MM.1S (cell line): ENCODE measurements around the gene REC8.

ENCODE experiments used
- DNase-seq: peaks from one replicate; pipeline ENCODE4 v3.0.0-alpha.2; 2015
- H2AFZ ChIP-seq: fragments of 300-600 bp; sonication (generic); 2 replicates; pipeline ENCODE4 v1.6.0; 2016; ENCODE audit warnings: antibody characterized with exemption, low read length
- H3F3A ChIP-seq: fragments of 300-600 bp; sonication (generic); 2 replicates; pipeline ENCODE4 v1.6.1; 2016; ENCODE audit warnings: mild to moderate bottlenecking, antibody characterized with exemption, low read length, moderate library complexity, mixed read lengths; ENCODE audit not compliant: insufficient read depth
- H3K27ac ChIP-seq: fragments of 300-600 bp; sonication (generic); 2 replicates; pipeline ENCODE4 v1.5.1; 2016; ENCODE audit warnings: mild to moderate bottlenecking, low read length
- H3K27me3 ChIP-seq: fragments of 300-600 bp; sonication (generic); replicated peaks from 2 replicates; pipeline ENCODE4 v1.6.0; 2016; ENCODE audit warnings: low read length; ENCODE audit not compliant: insufficient read depth
- H3K36me3 ChIP-seq: fragments of 300-600 bp; sonication (generic); replicated peaks from 2 replicates; pipeline ENCODE4 v1.6.1; 2016; ENCODE audit warnings: mild to moderate bottlenecking, low read length, mixed read lengths; ENCODE audit not compliant: insufficient read depth
- H3K4me1 ChIP-seq: fragments of 300-600 bp; sonication (generic); 2 replicates; pipeline ENCODE4 v1.6.1; 2016; ENCODE audit warnings: low read length, mixed read lengths
- H3K4me2 ChIP-seq: fragments of 300-600 bp; sonication (generic); 2 replicates; pipeline ENCODE4 v1.6.0; 2016; ENCODE audit warnings: low read depth, low read length
- H3K4me3 ChIP-seq: fragments of 300-600 bp; sonication (generic); 2 replicates; pipeline ENCODE4 v1.5.1; 2016; ENCODE audit warnings: low read length, mixed read lengths
- H3K79me2 ChIP-seq: fragments of 300-600 bp; sonication (generic); 2 replicates; pipeline ENCODE4 v1.6.1; 2016; ENCODE audit warnings: mixed run types, low read length, mixed read lengths
- H3K9ac ChIP-seq: fragments of 300-600 bp; sonication (generic); 2 replicates; pipeline ENCODE4 v1.6.1; 2016; ENCODE audit warnings: low read length, mixed read lengths
- H3K9me2 ChIP-seq: fragments of 300-600 bp; sonication (generic); replicated peaks from 2 replicates; pipeline ENCODE4 v1.6.1; 2016; ENCODE audit warnings: mild to moderate bottlenecking, low read length, mixed read lengths; ENCODE audit not compliant: insufficient read depth
- H3K9me3 ChIP-seq: fragments of 300-600 bp; sonication (generic); replicated peaks from 2 replicates; pipeline ENCODE4 v1.6.1; 2016; ENCODE audit warnings: mild to moderate bottlenecking, low read length, mixed read lengths; ENCODE audit not compliant: insufficient read depth
- H4K20me1 ChIP-seq: fragments of 300-600 bp; sonication (generic); 2 replicates; pipeline ENCODE4 v1.6.1; 2016; ENCODE audit warnings: mild to moderate bottlenecking, low read length, moderate library complexity, mixed read lengths; ENCODE audit not compliant: insufficient read depth
- EZH2 ChIP-seq: fragments of 300-600 bp; sonication (generic); optimal IDR thresholded peaks from 2 replicates; pipeline ENCODE3; 2017; ENCODE audit warnings: low read depth, mild to moderate bottlenecking, antibody characterized with exemption, low read length, mixed read lengths
- EZH2phosphoT487 ChIP-seq: fragments of 300-600 bp; sonication (generic); IDR thresholded peaks from 2 replicates; pipeline ENCODE4 v1.6.1; 2018; ENCODE audit warnings: antibody characterized with exemption, low read length
- TF ChIP-seq, protein P1 (sequence below): fragments of 300-600 bp; sonication (generic); IDR thresholded peaks from 2 replicates; pipeline ENCODE4 v1.5.1; 2016; ENCODE audit warnings: antibody characterized with exemption, low read length, mixed read lengths

Gene REC8

DNA sequence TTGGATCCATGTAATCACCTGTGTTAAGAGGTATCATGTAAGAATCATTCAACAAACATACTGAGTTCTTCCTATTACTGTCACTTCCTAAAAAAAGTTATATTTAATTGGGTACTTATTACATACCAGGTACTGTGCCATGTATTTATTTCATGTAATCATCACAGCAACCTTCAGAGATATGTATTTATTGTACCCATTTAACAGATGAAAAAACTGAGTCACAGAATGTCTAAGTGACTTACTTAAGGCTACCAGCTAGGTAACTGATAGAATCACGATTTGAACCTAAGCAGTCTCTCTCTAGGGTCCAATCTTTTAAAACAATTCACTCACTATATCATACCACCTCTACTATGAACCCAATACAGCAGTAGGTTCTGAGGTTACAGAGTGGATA lies 27.4 kb upstream of the REC8 start:
- H4K20me1 ChIP-seq: no peaks in the 10 kb centered on the region
- peaks cover 53% of the 10 kb centered on the region for H3K79me2 ChIP-seq
- H3K4me3 ChIP-seq: no peak overlapping the region
- no peak for TF ChIP-seq EZH2phosphoT487
- TF ChIP-seq, protein P1, sequence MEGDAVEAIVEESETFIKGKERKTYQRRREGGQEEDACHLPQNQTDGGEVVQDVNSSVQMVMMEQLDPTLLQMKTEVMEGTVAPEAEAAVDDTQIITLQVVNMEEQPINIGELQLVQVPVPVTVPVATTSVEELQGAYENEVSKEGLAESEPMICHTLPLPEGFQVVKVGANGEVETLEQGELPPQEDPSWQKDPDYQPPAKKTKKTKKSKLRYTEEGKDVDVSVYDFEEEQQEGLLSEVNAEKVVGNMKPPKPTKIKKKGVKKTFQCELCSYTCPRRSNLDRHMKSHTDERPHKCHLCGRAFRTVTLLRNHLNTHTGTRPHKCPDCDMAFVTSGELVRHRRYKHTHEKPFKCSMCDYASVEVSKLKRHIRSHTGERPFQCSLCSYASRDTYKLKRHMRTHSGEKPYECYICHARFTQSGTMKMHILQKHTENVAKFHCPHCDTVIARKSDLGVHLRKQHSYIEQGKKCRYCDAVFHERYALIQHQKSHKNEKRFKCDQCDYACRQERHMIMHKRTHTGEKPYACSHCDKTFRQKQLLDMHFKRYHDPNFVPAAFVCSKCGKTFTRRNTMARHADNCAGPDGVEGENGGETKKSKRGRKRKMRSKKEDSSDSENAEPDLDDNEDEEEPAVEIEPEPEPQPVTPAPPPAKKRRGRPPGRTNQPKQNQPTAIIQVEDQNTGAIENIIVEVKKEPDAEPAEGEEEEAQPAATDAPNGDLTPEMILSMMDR: no peak
- no peak for TF ChIP-seq EZH2
- no peaks in the 10 kb centered on the region for H3K27me3 ChIP-seq
- no peaks in the 10 kb centered on the region for H3K9me2 ChIP-seq
- peaks cover 10% of the 10 kb centered on the region for H3F3A ChIP-seq
- H2AFZ ChIP-seq: no peak overlapping the region
- H3K9me3 ChIP-seq: no peaks in the 10 kb centered on the region
- H3K9ac ChIP-seq: no peak overlapping the region
- H3K27ac ChIP-seq: no peak overlapping the region
- DNase-seq: no peak
- no peaks in the 10 kb centered on the region for H3K36me3 ChIP-seq
- H3K4me1 ChIP-seq: peaks cover 15% of the 10 kb centered on the region
- no peak overlapping the region for H3K4me2 ChIP-seq

- Histone ChIP-seq H3K4me2 (peak overlapping the region; percentile 81), H3K27ac (no peak overlapping the region), H3K79me2 (peaks cover 52% of the 10 kb centered on the region), H3K9me2 (no peaks in the 10 kb centered on the region), H4K20me1 (no peaks in the 10 kb centered on the region), H3F3A (peaks cover 10% of the 10 kb centered on the region), H3K4me3 (peak overlapping the region; percentile 87), H3K4me1 (peaks cover 11% of the 10 kb centered on the region), H3K36me3 (no peaks in the 10 kb centered on the region), H3K9me3 (no peaks in the 10 kb centered on the region), H3K9ac (peak overlapping the region; percentile 84; the same call in 1 of the 2 replicates), H3K27me3 (no peaks in the 10 kb centered on the region), H2AFZ (no peak overlapping the region)
- no peak for DNase-seq
- TF ChIP-seq, protein P1: no peak
- TF ChIP-seq EZH2 (no peak), EZH2phosphoT487 (no peak)
These were observed 26.7 kb upstream of the REC8 start for GRCh38 chr14:24145219-24145618.

DNA sequence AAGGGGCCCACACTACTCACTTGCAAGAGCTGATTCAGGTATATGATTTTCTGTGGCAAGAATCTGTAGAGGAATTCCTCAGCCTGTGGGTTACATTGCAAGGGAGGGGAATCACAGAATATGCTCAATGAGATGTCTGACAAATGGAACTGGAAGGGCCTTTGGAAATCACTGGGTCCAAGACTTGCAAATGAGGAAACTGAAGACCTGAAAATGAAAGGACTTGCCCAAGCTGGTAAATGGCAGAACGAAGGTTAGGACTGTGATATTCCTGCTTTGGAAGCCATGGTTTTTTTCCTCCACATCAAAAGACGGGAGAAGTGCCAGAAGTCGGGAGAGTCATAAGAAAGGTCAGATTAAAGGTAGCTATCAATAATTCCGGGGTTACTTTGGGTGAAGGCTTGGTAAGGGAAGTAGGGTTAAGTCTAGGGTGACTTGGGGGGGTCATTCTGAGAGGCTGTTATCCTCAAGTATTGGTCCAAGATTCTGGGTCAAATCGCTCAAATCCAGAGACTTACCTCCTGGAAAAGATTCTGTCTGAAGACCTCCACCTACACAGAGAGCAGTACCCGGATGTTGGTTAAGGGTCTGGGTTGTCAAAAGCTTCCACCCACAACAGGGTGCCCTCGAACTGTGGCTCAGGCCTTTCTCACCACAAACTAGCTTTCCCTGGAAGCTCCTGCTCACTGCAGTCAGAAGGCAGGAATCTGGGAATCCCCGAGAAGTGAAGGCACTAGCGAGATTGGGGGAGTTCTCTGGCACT lies 26.0 kb upstream of the REC8 start:
- Histone ChIP-seq H3K36me3 (no peaks in the 10 kb centered on the region), H3K4me1 (peaks cover 11% of the 10 kb centered on the region), H3K9ac (peak overlapping the region; percentile 84), H3F3A (peaks cover 10% of the 10 kb centered on the region), H3K79me2 (peaks cover 47% of the 10 kb centered on the region), H4K20me1 (no peaks in the 10 kb centered on the region), H3K27me3 (no peaks in the 10 kb centered on the region), H3K9me2 (no peaks in the 10 kb centered on the region), H3K4me2 (peak overlapping the region; percentile 81), H2AFZ (no peak overlapping the region), H3K9me3 (no peaks in the 10 kb centered on the region), H3K4me3 (peak overlapping the region; percentile 87), H3K27ac (peak overlapping the region; percentile 63; the same call in 1 of the 2 replicates)
- DNase-seq: no peak
- TF ChIP-seq EZH2 (no peak), EZH2phosphoT487 (no peak)
- TF ChIP-seq, protein P1: no peak
